Measurements from ENCODE around the gene ENO1.
"Not testable (repeated sequence)": the region's sequence is repeated elsewhere in the genome, so short reads cannot be mapped to it uniquely, and the experiment has no call there.

ENO1 gene

GRCh38 chr1:8841395-8841794, 37.1 kb downstream of the ENO1 start:
- no peak for DNase-seq

GRCh38 chr1:8839990-8840389, 38.5 kb downstream of the ENO1 start:
- DNase-seq = no peak

GRCh38 chr1:8835941-8836643, 42.4 kb downstream of the ENO1 start:
- DNase-seq = no peak

GRCh38 chr1:8831340-8831739, 47.1 kb downstream of the ENO1 start:
- no peak for DNase-seq

GRCh38 chr1:8830732-8831131, 47.8 kb downstream of the ENO1 start:
- not testable (repeated sequence) for DNase-seq

- DNase-seq = no peak
These were observed 52.5 kb downstream of the ENO1 start for GRCh38 chr1:8825985-8826481.

- DNase-seq = no peak
These were observed 55.2 kb downstream of the ENO1 start for GRCh38 chr1:8823295-8823664.

- DNase-seq = peak; percentile 26 to 90
These were observed 55.9 kb downstream of the ENO1 start for GRCh38 chr1:8822373-8823294.

GRCh38 chr1:8821084-8821483, 57.4 kb downstream of the ENO1 start:
- DNase-seq = no peak

GRCh38 chr1:8818789-8819188, 59.7 kb downstream of the ENO1 start:
- not testable (repeated sequence) for DNase-seq

GRCh38 chr1:8818325-8818775, 60.1 kb downstream of the ENO1 start:
- peak in 1 of 2 experiments; percentile 22 for DNase-seq

GRCh38 chr1:8817412-8818324, 60.8 kb downstream of the ENO1 start, which contains the start of gene RERE:
Gene RERE, minus strand, starts transcription at chr1:8817640.
- DNase-seq = peak; percentile 88 to 91

GRCh38 chr1:8816831-8817411, 61.6 kb downstream of the ENO1 start:
- DNase-seq = no peak

GRCh38 chr1:8816264-8816663, 62.2 kb downstream of the ENO1 start:
- DNase-seq = no peak

GRCh38 chr1:8815582-8816151, 62.8 kb downstream of the ENO1 start:
- DNase-seq = peak in 1 of 2 experiments; percentile 40

GRCh38 chr1:8814865-8815264, 63.6 kb downstream of the ENO1 start:
- no peak for DNase-seq

- no peak for DNase-seq
These were observed 64.5 kb downstream of the ENO1 start for GRCh38 chr1:8813991-8814390.

- DNase-seq = no peak
These were observed 65.3 kb downstream of the ENO1 start for GRCh38 chr1:8813016-8813763.

GRCh38 chr1:8812081-8812480, 66.4 kb downstream of the ENO1 start:
- DNase-seq = no peak
